ENCODE measurements around the gene SLC14A1. TPM values are rescaled to one million over a fixed set of nuclear protein-coding genes. Genes with fewer than 3 reads are reported as not detected.

Gene SLC14A1
- total RNA-seq: 0.13 and 0.32 TPM in 2 replicates

GRCh38 chr18:45723567-45724355 lies at the start of gene SLC14A1:
SLC14A1 (plus strand) TSS chr18:45724181; CDS start chr18:45730321, 6,140 bp downstream.

Other genes starting within 250 kb of the SLC14A1 start
- gene SLC14A2, start 108.7 kb upstream of the SLC14A1 start, total RNA-seq: not detected in 2 replicates
- gene SIGLEC15, start 101.5 kb downstream of the SLC14A1 start, total RNA-seq: 0.06 TPM in 1 of 2 replicates, not detected in the other
- gene EPG5, start 243.1 kb downstream of the SLC14A1 start, total RNA-seq: 10.2 and 36.0 TPM in 2 replicates